HG02973 (cell line): ENCODE data around the gene RBM26.
"Not testable (repeated sequence)": the region's sequence is repeated elsewhere in the genome, so short reads cannot be mapped to it uniquely, and the experiment has no call there.

ENCODE experiments used
- ATAC-seq: cut with Tn5 transposase; IDR thresholded peaks from one replicate; pipeline ENCODE4 v1.9.1; 2021; ENCODE audit warnings: moderate library complexity; ENCODE audit not compliant: unreplicated experiment

RBM26 gene

GRCh38 chr13:79387853-79388252 is 18.2 kb downstream of the RBM26 start:
- ATAC-seq, result no peak

DNA sequence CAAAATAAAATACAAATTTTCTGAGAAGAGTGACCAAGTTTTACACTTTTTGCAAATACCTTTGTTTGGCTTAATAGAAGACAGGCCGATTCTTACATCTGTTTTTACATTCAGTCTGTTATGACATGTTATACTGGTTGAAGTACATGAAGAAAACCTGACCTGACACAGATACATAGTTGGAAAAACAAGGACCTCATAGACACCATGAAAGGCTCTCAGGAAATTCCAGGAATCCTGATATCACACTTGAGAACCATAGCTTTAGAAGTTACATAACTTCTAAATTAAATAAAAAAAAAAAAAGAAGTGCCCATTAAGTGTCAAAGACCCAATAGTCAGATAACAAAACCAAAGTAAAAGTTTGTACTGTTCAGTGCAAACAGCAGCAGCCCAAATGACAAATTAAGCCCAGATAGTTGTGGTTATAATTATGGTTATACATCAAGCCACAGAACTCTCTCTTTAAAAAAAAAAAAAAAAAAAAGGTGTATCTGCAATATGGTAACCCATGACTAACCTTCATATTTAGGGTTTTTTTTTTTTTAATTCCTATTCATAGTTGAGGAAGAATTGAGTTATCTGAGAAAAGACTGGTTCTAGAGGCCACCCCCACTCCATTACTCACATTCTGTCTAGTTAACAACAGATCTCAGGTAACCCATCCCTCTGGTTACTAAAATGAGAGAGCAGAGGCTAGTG is 19.8 kb downstream of the RBM26 start:
- ATAC-seq, result peak; percentile 1

DNA sequence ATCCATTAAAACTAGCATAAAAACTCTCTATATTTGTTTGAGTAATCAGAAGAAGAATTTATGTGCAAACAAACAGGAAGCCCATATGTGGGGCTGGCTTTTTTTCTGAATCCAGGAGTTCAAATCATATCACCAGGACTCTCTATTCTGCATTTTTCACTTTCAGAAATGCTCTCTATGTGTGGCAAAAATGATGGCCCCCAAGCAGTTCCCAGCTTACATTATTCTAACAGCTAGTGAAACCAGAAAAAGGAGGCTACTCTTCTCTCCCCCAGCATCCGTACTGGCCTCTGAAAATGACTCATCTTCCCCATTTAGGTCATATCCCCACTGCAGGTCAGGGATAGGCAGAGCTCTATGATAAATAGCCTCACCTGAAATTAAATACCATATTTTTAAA is 20.4 kb downstream of the RBM26 start:
- ATAC-seq, result peak; percentile 94

GRCh38 chr13:79384022-79384610 is 21.9 kb downstream of the RBM26 start:
- ATAC-seq, result no peak

DNA sequence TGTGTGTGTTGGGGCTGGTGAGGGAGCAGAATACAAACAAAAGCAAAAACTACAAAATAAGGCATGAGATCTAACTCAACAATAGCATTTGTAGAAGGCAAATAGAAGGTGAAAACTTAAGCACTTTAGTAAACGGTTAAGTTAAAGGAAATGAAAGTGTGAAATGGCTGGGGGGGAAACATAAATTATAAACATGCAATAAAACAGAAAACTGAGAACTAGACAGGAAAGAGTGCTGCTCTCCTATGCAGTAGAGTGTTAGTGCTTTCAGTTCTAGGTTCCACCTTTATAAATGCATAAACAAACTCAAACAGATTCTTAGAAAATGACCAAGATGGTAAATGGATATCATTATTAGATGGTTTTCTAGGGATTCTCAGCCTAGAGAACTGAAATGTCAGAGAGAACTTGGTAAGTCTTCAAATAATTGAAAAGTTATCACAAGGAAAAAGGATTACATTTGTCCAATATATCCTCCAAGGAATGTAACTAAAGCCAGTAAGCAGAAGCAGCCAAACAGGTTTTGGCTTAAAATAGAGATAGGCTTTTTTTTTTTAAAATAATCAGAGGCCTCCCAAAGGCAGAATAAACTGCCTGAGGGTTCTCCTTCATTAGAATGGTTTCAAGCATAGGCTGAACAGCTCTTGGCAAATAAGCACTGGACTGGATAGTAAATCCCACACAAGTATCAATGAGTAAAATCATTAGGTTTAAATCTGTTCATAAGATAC is 23.3 kb downstream of the RBM26 start:
- ATAC-seq, result peak; percentile 45

GRCh38 chr13:79380997-79381396 is 25.1 kb downstream of the RBM26 start:
- ATAC-seq, result no peak

DNA sequence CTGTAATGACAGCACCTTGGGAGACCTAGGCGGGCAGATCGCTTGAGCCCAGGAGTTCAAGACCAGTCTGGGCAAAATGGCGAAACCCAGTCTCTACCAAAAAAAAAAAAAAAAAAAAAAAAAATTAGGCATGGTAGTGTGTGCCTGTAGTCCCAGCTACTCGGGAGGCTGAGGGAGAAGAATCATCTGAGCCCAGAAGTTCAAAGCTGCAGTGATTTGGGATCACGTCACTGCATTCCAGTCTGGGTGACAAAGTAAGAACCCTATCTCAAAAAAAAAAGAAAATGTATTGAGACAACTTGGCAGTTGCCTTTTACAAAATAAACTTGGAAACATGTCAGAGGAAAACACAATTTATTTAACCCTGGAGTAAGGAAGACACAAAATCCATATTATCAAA is 26.8 kb downstream of the RBM26 start:
- ATAC-seq, result no peak

DNA sequence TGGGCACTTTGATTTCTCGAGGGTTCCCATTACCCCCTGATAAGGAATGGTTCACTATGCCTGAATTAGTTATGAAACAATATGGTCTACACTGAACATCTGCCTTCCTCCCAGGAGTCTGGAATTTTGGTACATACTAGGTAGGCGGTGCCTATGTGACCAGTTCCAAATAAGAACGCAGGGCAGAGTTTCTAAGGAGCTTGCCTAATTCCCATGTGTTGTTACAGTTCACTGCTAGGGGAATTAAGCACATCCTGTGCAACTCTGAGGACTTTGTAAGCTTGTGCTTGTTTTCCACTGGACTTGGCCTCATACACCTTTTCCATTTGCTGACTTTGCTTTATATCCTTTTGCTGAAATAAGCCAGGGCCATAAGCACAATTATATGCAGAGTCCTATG is 29.2 kb downstream of the RBM26 start:
- no peak for ATAC-seq

DNA sequence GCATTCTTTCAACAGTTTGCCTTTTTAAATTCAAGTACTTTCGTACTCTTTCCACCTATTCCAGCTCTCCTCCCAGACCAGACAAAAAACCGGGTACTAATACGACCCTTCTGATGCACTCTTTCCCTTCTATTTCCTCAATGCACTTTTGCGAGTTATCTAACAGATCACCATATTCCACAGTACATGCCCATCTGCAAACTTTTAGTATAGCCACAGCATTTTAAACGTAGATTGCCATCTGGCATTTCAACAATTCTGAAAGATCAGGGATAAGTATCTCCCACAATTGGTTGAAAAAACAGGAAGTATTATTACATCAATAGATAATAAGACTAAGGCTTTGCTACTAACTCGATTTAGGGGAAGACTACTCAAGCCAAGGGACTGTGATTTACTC is 31.5 kb downstream of the RBM26 start:
- no peak for ATAC-seq

- no peak for ATAC-seq
Measured at GRCh38 chr13:79373916-79374315, 32.1 kb downstream of the RBM26 start.

GRCh38 chr13:79369226-79369625 is 36.8 kb downstream of the RBM26 start:
- ATAC-seq, result no peak

DNA sequence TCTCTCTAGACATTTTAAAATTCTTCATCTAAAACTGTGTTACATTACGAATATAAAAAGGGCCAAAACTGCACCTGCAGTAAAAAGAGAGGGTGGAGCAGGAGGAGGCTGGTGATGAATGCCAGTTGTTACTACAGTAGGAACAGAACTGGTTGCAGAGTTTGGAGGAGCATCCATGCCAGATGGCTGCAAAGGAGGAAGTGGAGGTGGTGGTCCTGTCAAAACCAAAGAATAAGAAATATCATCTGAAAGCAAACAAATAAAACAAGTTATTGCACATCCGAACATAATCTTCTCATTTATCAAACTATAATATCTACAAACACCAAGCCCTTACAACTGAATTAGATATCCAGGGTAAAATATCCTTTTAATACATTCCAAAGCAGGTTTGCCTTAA is 40.1 kb downstream of the RBM26 start:
- ATAC-seq, result no peak

GRCh38 chr13:79361299-79361698 is 44.8 kb downstream of the RBM26 start:
- ATAC-seq, result no peak

GRCh38 chr13:79360095-79360494 is 46.0 kb downstream of the RBM26 start:
- ATAC-seq, result peak; percentile 52

DNA sequence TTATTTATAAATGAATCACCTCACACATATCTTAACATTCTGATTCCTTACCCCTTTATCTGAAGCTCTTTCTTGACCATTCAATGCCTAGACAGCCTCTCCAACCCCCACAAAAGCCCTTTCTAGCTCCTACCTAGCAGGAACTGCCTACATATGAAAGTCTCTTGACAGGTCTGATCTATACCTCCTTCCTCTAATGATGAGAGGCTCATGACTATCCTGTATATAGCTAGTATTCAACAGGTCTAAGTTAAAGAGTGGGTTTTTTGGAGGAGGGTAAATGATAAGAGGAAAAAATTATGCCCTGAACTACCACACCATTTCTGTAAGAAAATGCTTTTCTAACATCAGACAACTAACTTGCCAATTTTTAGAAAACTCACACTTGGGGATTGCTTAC is 47.0 kb downstream of the RBM26 start:
- no peak for ATAC-seq

- ATAC-seq, result no peak
Measured at GRCh38 chr13:79354285-79354684, 51.8 kb downstream of the RBM26 start.

GRCh38 chr13:79353693-79354092 is 52.4 kb downstream of the RBM26 start:
- ATAC-seq, result no peak

GRCh38 chr13:79352107-79352506 is 53.9 kb downstream of the RBM26 start:
- no peak for ATAC-seq

DNA sequence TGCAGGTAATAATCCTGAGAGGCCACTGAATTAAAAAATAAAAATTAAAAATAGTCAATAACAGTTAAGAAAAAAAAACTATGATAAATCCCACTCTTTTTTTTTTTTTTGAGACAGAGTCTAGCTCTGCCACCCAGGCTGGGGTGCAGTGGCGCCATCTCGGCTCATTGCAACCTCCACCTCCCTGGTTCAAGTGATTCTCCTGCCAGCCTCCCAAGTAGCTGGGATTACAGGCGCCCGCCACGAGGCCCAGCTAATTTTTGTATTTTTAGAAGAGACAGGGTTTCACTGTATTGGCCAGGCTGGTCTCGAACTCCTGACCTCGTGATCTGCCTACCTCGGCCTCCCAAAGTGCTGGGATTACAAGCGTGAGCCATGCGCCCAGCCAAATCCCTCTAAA is 56.4 kb downstream of the RBM26 start:
- ATAC-seq, result not testable (repeated sequence)

- no peak for ATAC-seq
Measured at GRCh38 chr13:79349011-79349410, 57.0 kb downstream of the RBM26 start.

- ATAC-seq, result no peak
Measured at GRCh38 chr13:79346300-79346914, 59.6 kb downstream of the RBM26 start.

DNA sequence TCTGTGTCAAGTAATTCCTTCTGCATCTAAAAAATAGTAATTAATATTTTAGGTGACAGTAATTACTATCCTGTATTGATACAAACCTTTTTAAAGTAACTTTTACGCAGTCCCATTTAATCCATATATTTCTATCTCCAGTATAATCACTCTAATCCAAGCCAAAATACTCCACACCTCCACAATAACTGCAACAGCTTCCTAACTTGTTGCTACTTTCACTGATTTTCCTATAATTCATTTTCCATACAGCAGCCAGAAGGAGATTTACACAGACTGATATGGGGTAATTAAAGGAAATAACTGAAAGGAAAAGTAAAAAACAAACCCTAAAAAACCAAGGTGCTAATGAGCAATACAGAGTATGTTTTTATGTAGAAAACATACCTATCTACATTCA is 64.9 kb downstream of the RBM26 start:
- ATAC-seq, result no peak
